Measurements from ENCODE around the gene GPD2. TPM values are rescaled to one million over a fixed set of nuclear protein-coding genes. Genes with fewer than 3 reads are reported as not detected.

GPD2 gene
- total and polyA plus RNA-seq, 10 of the 15 experiments (the other 5 are each of a cell fraction or from before 2014, with no cell fraction given): 10.0 to 73.5 (median 43.4) TPM

GRCh38 chr2:156465573-156465972 is 29.4 kb downstream of the GPD2 start:
- RAD21 ChIA-PET (ENCODE audit: unreplicated experiment): interaction anchor here (1.5 kb wide), 1 partner anchor 57 kb away, joined by 3 read pairs; no protein-coding TSS in a partner anchor
- H3K36me3 ChIP-seq (ENCODE audit: control insufficient read depth in 2 of 2, insufficient read depth in 2 of 2, low read length in 1 of 2): no peaks in the 10 kb centered on the region
- TF ChIP-seq NFXL1 (IDR thresholded peaks at IDR 0.05; ENCODE audit: borderline replicate concordance): no peak
- no peak for TF ChIP-seq ZNF207 (IDR thresholded peaks at IDR 0.05; ENCODE audit: borderline replicate concordance)
- TF ChIP-seq MTA2 (IDR thresholded peaks at IDR 0.05; ENCODE audit: low read depth): no peak
- H3K27ac ChIP-seq (ENCODE audit: control insufficient read depth, insufficient read depth): no peak overlapping the region
- DNase-seq (ENCODE audit: low read depth, low spot score): no peak
- H3K4me3 ChIP-seq: no peak overlapping the region
- no peak overlapping the region for H3K4me2 ChIP-seq (ENCODE audit: control insufficient read depth, insufficient read depth)
- SMC1A ChIA-PET (ENCODE audit: uncharacterized antibody, unreplicated experiment): interaction anchor here (1.8 kb wide), 2 partner anchors 28 to 124 kb away, joined by 4 to 8 read pairs; no protein-coding TSS in a partner anchor
- FAIRE-seq: no peak
- H4K20me1 ChIP-seq (ENCODE audit: control insufficient read depth, insufficient read depth): no peaks in the 10 kb centered on the region
- in situ Hi-C loops (cut with MboI): no loop called here
- H3K4me1 ChIP-seq (ENCODE audit: control insufficient read depth, insufficient read depth, low read length): no peaks in the 10 kb centered on the region
- intact Hi-C loops (cut with micrococcal nuclease; ENCODE audit: unreplicated experiment): no loop called here
- H2AFZ ChIP-seq (ENCODE audit: control insufficient read depth, low read depth, low read length): no peak overlapping the region
- H3K9me3 ChIP-seq (replicated peaks; ENCODE audit: control insufficient read depth, insufficient read depth, low read length): no peaks in the 10 kb centered on the region; the same call in 2 of the 3 replicates
- BruUV-seq (replicated peaks): no TSS peak
- no peaks in the 10 kb centered on the region for H3K27me3 ChIP-seq (replicated peaks in 1 of 2; ENCODE audit: control insufficient read depth in 2 of 2, insufficient read depth in 2 of 2, low read length in 1 of 2)
- POLR2A ChIA-PET: interaction anchor here (0.6 kb wide), 1 partner anchor 57 kb away, joined by 5 read pairs; no protein-coding TSS in a partner anchor
- CTCF ChIA-PET: no interaction called here
- WGBS (ENCODE audit: insufficient coverage, insufficient replicate concordance, low lambda C conversion rate, missing lambda C conversion rate): 81% methylated on average over 2 of the region's 2 CpGs
- no peak overlapping the region for H3K9ac ChIP-seq (ENCODE audit: control insufficient read depth, insufficient read depth, low read length)
- no peak for ATAC-seq
- peaks cover 5% of the 10 kb centered on the region for H3K79me2 ChIP-seq (ENCODE audit: control insufficient read depth, insufficient read depth, low read length)

DNA sequence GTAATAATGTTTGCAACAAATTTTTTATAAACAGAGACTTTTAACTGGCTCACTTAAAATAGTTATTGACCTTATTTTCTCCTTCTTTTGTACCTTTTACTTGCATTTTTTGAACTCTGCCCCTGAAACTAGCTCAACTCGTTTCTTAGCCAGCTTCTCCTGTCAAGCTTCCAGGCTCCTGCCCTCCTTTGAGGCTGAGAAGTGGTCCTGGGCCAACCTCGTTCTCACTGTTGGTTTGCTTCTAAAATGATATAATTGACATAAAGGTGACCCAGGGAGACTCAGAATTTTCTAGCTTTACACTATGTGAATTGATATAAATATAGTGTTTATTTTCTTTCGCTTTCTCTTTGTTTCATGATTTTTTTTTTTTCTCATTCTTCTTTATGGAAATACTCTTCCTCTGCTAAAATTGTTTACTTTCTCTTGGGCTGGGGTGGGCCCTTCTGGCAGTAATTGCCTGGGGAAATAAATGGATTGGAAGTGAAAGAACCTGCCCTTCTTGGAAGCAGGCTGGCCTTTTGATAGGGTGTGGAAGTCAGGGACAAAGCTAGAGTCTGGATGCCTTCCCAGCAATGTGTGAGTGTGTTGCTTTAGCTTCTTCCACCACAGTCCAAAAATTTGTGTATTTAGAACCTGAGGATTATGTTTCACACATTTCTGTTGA is 30.7 kb downstream of the GPD2 start:
- Histone ChIP-seq H4K20me1 (ENCODE audit: control insufficient read depth, insufficient read depth) (no peaks in the 10 kb centered on the region), H2AFZ (ENCODE audit: control insufficient read depth, low read depth, low read length) (no peak overlapping the region), H3K27me3 (replicated peaks in 1 of 2; ENCODE audit: control insufficient read depth in 2 of 2, insufficient read depth in 2 of 2, low read length in 1 of 2) (no peaks in the 10 kb centered on the region), H3K36me3 (ENCODE audit: control insufficient read depth in 2 of 2, insufficient read depth in 2 of 2, low read length in 1 of 2) (no peaks in the 10 kb centered on the region), H3K27ac (ENCODE audit: control insufficient read depth, insufficient read depth) (no peak overlapping the region), H3K9ac (ENCODE audit: control insufficient read depth, insufficient read depth, low read length) (no peak overlapping the region), H3K79me2 (ENCODE audit: control insufficient read depth, insufficient read depth, low read length) (peaks cover 14% of the 10 kb centered on the region), H3K9me3 (replicated peaks; ENCODE audit: control insufficient read depth, insufficient read depth, low read length) (no peaks in the 10 kb centered on the region; the same call in 2 of the 3 replicates), H3K4me3 (no peak overlapping the region), H3K4me2 (ENCODE audit: control insufficient read depth, insufficient read depth) (no peak overlapping the region; the same call in 1 of the 2 replicates), H3K4me1 (ENCODE audit: control insufficient read depth, insufficient read depth, low read length) (peaks cover 5% of the 10 kb centered on the region)
- DNase-seq (ENCODE audit: low read depth, low spot score) (no peak), FAIRE-seq (no peak), ATAC-seq (no peak)
- POLR2A ChIA-PET: interaction anchor here (0.7 to 1.4 kb wide), 2 partner anchors 15 to 29 kb away, joined by 3 to 4 read pairs; no protein-coding TSS in a partner anchor
- BruUV-seq (replicated peaks): no TSS peak
- intact Hi-C loops (cut with micrococcal nuclease; ENCODE audit: unreplicated experiment): no loop called here
- RAD21 ChIA-PET (ENCODE audit: unreplicated experiment): interaction anchor here (1.3 to 1.5 kb wide), 2 partner anchors 16 to 55 kb away, joined by 3 to 4 read pairs; no protein-coding TSS in a partner anchor
- CTCF ChIA-PET: interaction anchor here (0.6 kb wide), 1 partner anchor 23 kb away, joined by 3 read pairs; no protein-coding TSS in a partner anchor
- in situ Hi-C loops (cut with MboI): no loop called here
- 95% methylated on average over 3 of the region's 3 CpGs for WGBS (ENCODE audit: insufficient coverage, insufficient replicate concordance, low lambda C conversion rate, missing lambda C conversion rate)
- SMC1A ChIA-PET (ENCODE audit: uncharacterized antibody, unreplicated experiment): interaction anchor here (1.0 to 2.1 kb wide), 8 partner anchors 20 to 132 kb away, joined by 3 to 8 read pairs (median 4); no protein-coding TSS in a partner anchor
- TF ChIP-seq LARP7 (IDR thresholded peaks at IDR 0.05) (no peak), SMC3 (IDR thresholded peaks at IDR 0.05; ENCODE audit: borderline replicate concordance, low read length) (no peak), SMARCA5 (IDR thresholded peaks at IDR 0.05) (no peak), NFYB (IDR thresholded peaks at IDR 0.05; ENCODE audit: insufficient read depth, low read depth, low read length) (no peak), ZBTB40 (IDR thresholded peaks at IDR 0.05; ENCODE audit: borderline replicate concordance) (no peak), TCF12 (IDR thresholded peaks at IDR 0.05; ENCODE audit: low read depth, low read length) (no peak), USF2 (IDR thresholded peaks at IDR 0.05; ENCODE audit: borderline replicate concordance, low read depth, low read length) (no peak), POU2F2 (IDR thresholded peaks at IDR 0.05; ENCODE audit: borderline replicate concordance, low read depth, low read length) (no peak), POLR2A (IDR thresholded peaks at IDR 0.05; ENCODE audit: low read depth, low read length) (no peak)

Measured in GM12878 (cell line).